Right renal pelvis (tissue), 4 donors: ENCODE measurements around the gene ADGRG6. TPM values are rescaled to one million over a fixed set of nuclear protein-coding genes. Genes with fewer than 3 reads are reported as not detected.

Source experiments
- DNase-seq, 4 donors: peaks; one replicate each; pipeline ENCODE4 v3.0.0-alpha.2; 2013; ENCODE audit warnings: low read depth in 4 of 4, low spot score in 3 of 4, missing footprints in 1 of 4
- polyA plus RNA-seq, 4 donors: library from polyadenylated mRNA; unstranded; fragments of 120-200 nt; gene quantifications; one replicate each; pipeline ENCODE4 v1.2.1, GENCODE V29; 2013; ENCODE audit not compliant: insufficient read length in 4 of 4

The ADGRG6 gene
- polyA plus RNA-seq, 4 donors, result 31.5 to 38.3 (median 32.4) TPM

- DNase-seq, result no peak
Measured at GRCh38 chr6:142289687-142290086, 12.1 kb upstream of the ADGRG6 start.

GRCh38 chr6:142290851-142291250 lies 11.0 kb upstream of the ADGRG6 start:
- DNase-seq, result no peak

- DNase-seq, result no peak
Measured at GRCh38 chr6:142291512-142291911, 10.3 kb upstream of the ADGRG6 start.

- DNase-seq, result no peak
Measured at GRCh38 chr6:142292166-142292924, 9.5 kb upstream of the ADGRG6 start.

- no peak for DNase-seq
Measured at GRCh38 chr6:142293121-142293520, 8.7 kb upstream of the ADGRG6 start.

GRCh38 chr6:142294679-142295078 lies 7.1 kb upstream of the ADGRG6 start:
- no peak for DNase-seq

GRCh38 chr6:142296975-142297604 lies 4.7 kb upstream of the ADGRG6 start:
- DNase-seq, result no peak

GRCh38 chr6:142297605-142297995 lies 4.2 kb upstream of the ADGRG6 start:
- DNase-seq, result no peak

- no peak for DNase-seq
Measured at GRCh38 chr6:142297996-142298753, 3.6 kb upstream of the ADGRG6 start.

GRCh38 chr6:142300302-142300701 lies 1.5 kb upstream of the ADGRG6 start:
- no peak for DNase-seq

- DNase-seq, result peak in 1 of 4 donors; percentile 13
Measured at GRCh38 chr6:142300758-142301650, 803 bp upstream of the ADGRG6 start.

GRCh38 chr6:142302421-142303175 lies 791 bp downstream of the ADGRG6 start:
- peak in 1 of 4 donors; percentile 5 for DNase-seq

GRCh38 chr6:142303176-142303533 lies 1.3 kb downstream of the ADGRG6 start:
- no peak for DNase-seq

- DNase-seq, result no peak
Measured at GRCh38 chr6:142304241-142304640, 2.4 kb downstream of the ADGRG6 start.

GRCh38 chr6:142306736-142307135 lies 4.9 kb downstream of the ADGRG6 start:
- DNase-seq, result no peak

- DNase-seq, result no peak
Measured at GRCh38 chr6:142307963-142308748, 6.3 kb downstream of the ADGRG6 start.

- no peak for DNase-seq
Measured at GRCh38 chr6:142309426-142309825, 7.6 kb downstream of the ADGRG6 start.

GRCh38 chr6:142313284-142313683 lies 11.5 kb downstream of the ADGRG6 start:
- no peak for DNase-seq

GRCh38 chr6:142316791-142317368 lies 15.1 kb downstream of the ADGRG6 start:
- no peak for DNase-seq
